Keratinocyte (primary cell): ENCODE results near the gene BLMH. TPM values are rescaled to one million over a fixed set of nuclear protein-coding genes. Genes with fewer than 3 reads are reported as not detected.

Experiments used
- DNase-seq: peaks from one replicate; pipeline ENCODE4 v3.0.0-alpha.2; 2011; ENCODE audit warnings: low read depth, missing footprints, low spot score
- FAIRE-seq: peaks from 2 replicates; lab custom pipeline; 2011; peaks lifted over from hg19 to GRCh38; lab: Jason Lieb, UNC
- H2AFZ ChIP-seq: 2 replicates; pipeline ENCODE4 v1.6.0; 2012; ENCODE audit warnings: low read length, control low read depth, inconsistent platforms; ENCODE audit not compliant: control insufficient read depth
- H3K27ac ChIP-seq: 2 replicates; pipeline ENCODE4 v1.5.1; 2011; ENCODE audit warnings: low read length; ENCODE audit not compliant: control insufficient read depth, insufficient read depth
- H3K27me3 ChIP-seq: 3 replicates; pipeline ENCODE4 v1.6.0; 2011; ENCODE audit warnings: low read length; ENCODE audit not compliant: control insufficient read depth, insufficient read depth; ENCODE audit errors: extremely low read depth
- H3K36me3 ChIP-seq, 2 experiments: 2 replicates in 1 of 2; 3 replicates in 1 of 2; pipeline ENCODE4 v1.5.1; 2011; ENCODE audit warnings: low read length in 2 of 2, mild to moderate bottlenecking in 1 of 2; ENCODE audit not compliant: control insufficient read depth in 2 of 2, insufficient read depth in 2 of 2; ENCODE audit errors: extremely low read depth in 1 of 2
- H3K4me1 ChIP-seq: 3 replicates; pipeline ENCODE4 v1.5.1; 2011; ENCODE audit warnings: low read length; ENCODE audit not compliant: control insufficient read depth, insufficient read depth; ENCODE audit errors: extremely low read depth
- H3K4me2 ChIP-seq: 3 replicates; pipeline ENCODE4 v1.6.0; 2011; ENCODE audit warnings: low read depth, low read length; ENCODE audit not compliant: control insufficient read depth, insufficient read depth; ENCODE audit errors: extremely low read depth
- H3K4me3 ChIP-seq, 3 experiments: fragments of 200-600 bp in 1 of 3; sonication (generic) in 1 of 3; 2 replicates in 2 of 3; 3 replicates in 1 of 3; pipeline ENCODE4 v1.5.1; 2011 to 2016; ENCODE audit warnings: low read length in 3 of 3, mild to moderate bottlenecking in 3 of 3, control low read depth in 2 of 3, inconsistent platforms in 1 of 3, low read depth in 1 of 3, mixed read lengths in 1 of 3, mixed run types in 1 of 3, moderate library complexity in 1 of 3; ENCODE audit not compliant: control insufficient read depth in 2 of 3, insufficient read depth in 2 of 3; ENCODE audit errors: extremely low read depth in 1 of 3
- H3K79me2 ChIP-seq: 2 replicates; pipeline ENCODE4 v1.6.0; 2012; ENCODE audit warnings: low read length; ENCODE audit not compliant: control insufficient read depth, insufficient read depth
- H3K9ac ChIP-seq: 3 replicates; pipeline ENCODE4 v1.6.0; 2011; ENCODE audit warnings: low read length; ENCODE audit not compliant: control insufficient read depth, insufficient read depth; ENCODE audit errors: extremely low read depth
- H3K9me1 ChIP-seq: 3 replicates; pipeline ENCODE4 v1.6.0; 2011; ENCODE audit warnings: low read length; ENCODE audit not compliant: control insufficient read depth, insufficient read depth; ENCODE audit errors: extremely low read depth
- H3K9me3 ChIP-seq: 2 replicates; pipeline ENCODE4 v1.5.1; 2012; ENCODE audit warnings: low read depth, low read length; ENCODE audit not compliant: control insufficient read depth
- H4K20me1 ChIP-seq: 3 replicates; pipeline ENCODE4 v1.6.0; 2011; ENCODE audit warnings: low read length; ENCODE audit not compliant: control insufficient read depth, insufficient read depth; ENCODE audit errors: extremely low read depth
- CTCF ChIP-seq, 3 experiments: IDR thresholded peaks in 1 of 3; conservative IDR thresholded peaks in 1 of 3; optimal IDR thresholded peaks in 1 of 3; 2 replicates in 2 of 3; 3 replicates in 1 of 3; pipeline versions ENCODE3 to v1.5.1; 2011; ENCODE audit warnings: low read length in 3 of 3, mild to moderate bottlenecking in 3 of 3, moderate library complexity in 2 of 3, control low read depth in 1 of 3, inconsistent platforms in 1 of 3; ENCODE audit not compliant: insufficient read depth in 2 of 3; ENCODE audit errors: extremely low read depth in 1 of 3
- EZH2 ChIP-seq: IDR thresholded peaks from one replicate; pipeline ENCODE4 v1.6.1; 2012; ENCODE audit warnings: inconsistent platforms, mild to moderate bottlenecking, low read length, moderate library complexity
- dilution Hi-C: fragments of 300-500 bp; cut with MboI; formaldehyde crosslinking; loops from one replicate; pipeline ENCODE4 v1.7.0; 2020; ENCODE audit warnings: low sequenced_read_pairs; ENCODE audit not compliant: extremely low pct_ligation_motif_present
- polyA plus RNA-seq, 5 experiments: library from polyadenylated mRNA; depleted of rRNA in 3 of 5; stranded (reverse) in 3 of 5; stranded (forward) in 1 of 5; unstranded in 1 of 5; fragments of >200 nt; gene quantifications; 1 replicate in 1 of 5; 2 replicates in 3 of 5; 3 replicates in 1 of 5; pipeline versions ENCODE4 v1.2.1 to v1.2.3, GENCODE V29; 2011 to 2012; ENCODE audit warnings: missing spikeins in 2 of 5, low read depth in 1 of 5, low replicate concordance in 1 of 5

The BLMH gene
- polyA plus RNA-seq, 1 donor (not counting 4 experiments of a cell fraction or from before 2014, with no cell fraction given) = 4.2 TPM

GRCh38 chr17:30232824-30233427 is 58.8 kb downstream of the BLMH start:
- no peak overlapping the region for H3K4me3 ChIP-seq
- H3K36me3 ChIP-seq = no peaks in the 10 kb centered on the region
- H3K79me2 ChIP-seq = no peaks in the 10 kb centered on the region
- no peak for TF ChIP-seq EZH2
- TF ChIP-seq CTCF (optimal IDR thresholded peaks at IDR 0.05 in 1 of 3, IDR thresholded peaks at IDR 0.05 in 1 of 3, conservative IDR thresholded peaks at IDR 0.05 in 1 of 3; ENCODE audit: extremely low read depth in 1 of 3, insufficient read depth in 2 of 3, low read length in 3 of 3) = no peak
- FAIRE-seq (no peak), DNase-seq (no peak)
- no peak overlapping the region for H3K9ac ChIP-seq
- no peaks in the 10 kb centered on the region for H3K9me3 ChIP-seq
- no peak overlapping the region for H3K27ac ChIP-seq
- H2AFZ ChIP-seq = no peak overlapping the region
- no peaks in the 10 kb centered on the region for H3K9me1 ChIP-seq
- no peak overlapping the region for H3K4me2 ChIP-seq
- peaks cover 18% of the 10 kb centered on the region for H3K4me1 ChIP-seq
- no peaks in the 10 kb centered on the region for H4K20me1 ChIP-seq
- H3K27me3 ChIP-seq = peaks cover 62% of the 10 kb centered on the region
- dilution Hi-C loops = no loop called here

- Histone ChIP-seq H2AFZ (no peak overlapping the region), H3K27me3 (peaks cover 55% of the 10 kb centered on the region), H4K20me1 (no peaks in the 10 kb centered on the region), H3K9ac (no peak overlapping the region), H3K36me3 (no peaks in the 10 kb centered on the region), H3K27ac (no peak overlapping the region), H3K9me3 (no peaks in the 10 kb centered on the region), H3K79me2 (no peaks in the 10 kb centered on the region), H3K4me1 (peaks cover 19% of the 10 kb centered on the region), H3K4me2 (no peak overlapping the region), H3K4me3 (no peak overlapping the region), H3K9me1 (no peaks in the 10 kb centered on the region)
- no peak for DNase-seq
- FAIRE-seq = no peak
- dilution Hi-C loops = no loop called here
- TF ChIP-seq EZH2 = no peak
Observed at GRCh38 chr17:30232015-30232823, 59.5 kb downstream of the BLMH start.
